WTC11 (cell line): ENCODE measurements around the gene STON1.

Experiments
- ESRRA ChIP-seq: sonication (generic); formaldehyde crosslinking; IDR thresholded peaks from 2 replicates; pipeline ENCODE4 v1.8.1; 2022; ENCODE audit warnings: mild to moderate bottlenecking, missing genetic modification reagents, borderline replicate concordance
- SP1 ChIP-seq: sonication (generic); formaldehyde crosslinking; conservative IDR thresholded peaks from 2 replicates; pipeline ENCODE4 v1.8.1; 2022; ENCODE audit warnings: missing genetic modification reagents
- TF ChIP-seq, protein P1 (sequence below): fragments of 200-600 bp; IDR thresholded peaks from 2 replicates; pipeline ENCODE4 v1.8.0; 2022; ENCODE audit warnings: antibody characterized with exemption
- TF ChIP-seq, protein P2 (sequence below): sonication (generic); formaldehyde crosslinking; IDR thresholded peaks from 2 replicates; pipeline ENCODE4 v1.8.1; 2022; ENCODE audit warnings: low read depth, mild to moderate bottlenecking, moderate library complexity, missing genetic modification reagents, borderline replicate concordance

DNA sequence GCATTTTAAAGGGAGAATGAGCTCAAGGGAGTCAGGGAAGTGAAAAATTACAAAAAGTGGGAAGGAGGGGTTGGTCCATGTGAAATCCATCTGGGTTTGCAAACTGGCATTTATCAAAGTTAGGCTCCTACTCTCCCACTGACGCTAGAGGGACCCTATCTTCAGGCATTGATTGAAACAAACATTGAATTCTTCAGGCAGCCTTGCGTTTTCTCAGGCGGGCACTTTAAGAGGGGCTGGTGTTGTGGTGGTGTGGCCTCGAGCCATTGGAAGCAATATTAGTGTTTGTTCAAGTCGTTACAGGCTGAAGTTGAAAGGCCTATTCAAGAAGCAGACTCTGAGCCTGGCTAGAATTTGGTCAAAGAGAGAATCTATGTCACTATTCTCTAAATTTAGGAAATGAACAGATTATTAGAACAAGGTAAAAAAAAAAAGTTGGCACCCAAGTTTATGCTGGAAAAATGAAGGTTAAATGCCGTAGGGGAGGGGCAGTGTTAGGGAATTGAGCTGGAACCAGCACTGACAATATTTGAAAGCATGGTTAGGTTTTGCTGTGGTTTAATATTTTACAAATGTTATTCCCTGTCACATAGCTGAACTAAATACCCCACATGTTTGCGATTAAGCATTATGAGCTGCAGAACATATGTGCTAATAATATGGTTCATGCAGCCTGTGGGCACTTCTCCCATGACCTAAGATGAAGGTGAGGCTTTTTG lies 36.8 kb downstream of the STON1 start:
- TF ChIP-seq, protein P1, sequence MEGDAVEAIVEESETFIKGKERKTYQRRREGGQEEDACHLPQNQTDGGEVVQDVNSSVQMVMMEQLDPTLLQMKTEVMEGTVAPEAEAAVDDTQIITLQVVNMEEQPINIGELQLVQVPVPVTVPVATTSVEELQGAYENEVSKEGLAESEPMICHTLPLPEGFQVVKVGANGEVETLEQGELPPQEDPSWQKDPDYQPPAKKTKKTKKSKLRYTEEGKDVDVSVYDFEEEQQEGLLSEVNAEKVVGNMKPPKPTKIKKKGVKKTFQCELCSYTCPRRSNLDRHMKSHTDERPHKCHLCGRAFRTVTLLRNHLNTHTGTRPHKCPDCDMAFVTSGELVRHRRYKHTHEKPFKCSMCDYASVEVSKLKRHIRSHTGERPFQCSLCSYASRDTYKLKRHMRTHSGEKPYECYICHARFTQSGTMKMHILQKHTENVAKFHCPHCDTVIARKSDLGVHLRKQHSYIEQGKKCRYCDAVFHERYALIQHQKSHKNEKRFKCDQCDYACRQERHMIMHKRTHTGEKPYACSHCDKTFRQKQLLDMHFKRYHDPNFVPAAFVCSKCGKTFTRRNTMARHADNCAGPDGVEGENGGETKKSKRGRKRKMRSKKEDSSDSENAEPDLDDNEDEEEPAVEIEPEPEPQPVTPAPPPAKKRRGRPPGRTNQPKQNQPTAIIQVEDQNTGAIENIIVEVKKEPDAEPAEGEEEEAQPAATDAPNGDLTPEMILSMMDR, result no peak
- TF ChIP-seq, protein P2, sequence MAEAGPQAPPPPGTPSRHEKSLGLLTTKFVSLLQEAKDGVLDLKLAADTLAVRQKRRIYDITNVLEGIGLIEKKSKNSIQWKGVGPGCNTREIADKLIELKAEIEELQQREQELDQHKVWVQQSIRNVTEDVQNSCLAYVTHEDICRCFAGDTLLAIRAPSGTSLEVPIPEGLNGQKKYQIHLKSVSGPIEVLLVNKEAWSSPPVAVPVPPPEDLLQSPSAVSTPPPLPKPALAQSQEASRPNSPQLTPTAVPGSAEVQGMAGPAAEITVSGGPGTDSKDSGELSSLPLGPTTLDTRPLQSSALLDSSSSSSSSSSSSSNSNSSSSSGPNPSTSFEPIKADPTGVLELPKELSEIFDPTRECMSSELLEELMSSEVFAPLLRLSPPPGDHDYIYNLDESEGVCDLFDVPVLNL (CRISPR knock-in tag), result no peak
- TF ChIP-seq SP1 (CRISPR knock-in tag), result no peak
- TF ChIP-seq ESRRA (CRISPR knock-in tag), result no peak
